GM12801 (cell line): ENCODE data around the gene KRTAP19-8.

ENCODE experiments used
- CTCF ChIP-seq: IDR thresholded peaks from one replicate; pipeline ENCODE4 v1.5.1; 2011; ENCODE audit warnings: control low read depth; ENCODE audit not compliant: insufficient read length; ENCODE audit errors: extremely low read depth

Gene KRTAP19-8

GRCh38 chr21:31011412-31011811, 26.9 kb downstream of the KRTAP19-8 start:
- no peak for TF ChIP-seq CTCF

- no peak for TF ChIP-seq CTCF
These were observed 29.9 kb downstream of the KRTAP19-8 start for GRCh38 chr21:31008355-31008754.

GRCh38 chr21:31005019-31005418, 33.3 kb downstream of the KRTAP19-8 start:
- no peak for TF ChIP-seq CTCF

GRCh38 chr21:31003471-31003870, 34.8 kb downstream of the KRTAP19-8 start:
- TF ChIP-seq CTCF, result no peak

- no peak for TF ChIP-seq CTCF
These were observed 40.7 kb downstream of the KRTAP19-8 start for GRCh38 chr21:30997541-30997940.

GRCh38 chr21:30996728-30997127, 41.5 kb downstream of the KRTAP19-8 start:
- no peak for TF ChIP-seq CTCF

GRCh38 chr21:30994932-30995331, 43.3 kb downstream of the KRTAP19-8 start:
- no peak for TF ChIP-seq CTCF
